ENCODE results near the gene SPATA31E1.

The SPATA31E1 gene

GRCh38 chr9:87862536-87863268, 20.0 kb upstream of the SPATA31E1 start:
- TF ChIP-seq CTCF (IDR thresholded peaks at IDR 0.05; ENCODE audit: insufficient read depth, low read depth, low read length, missing control alignments) = no peak
- peak; percentile 83 for DNase-seq (ENCODE audit: low read depth)

DNA sequence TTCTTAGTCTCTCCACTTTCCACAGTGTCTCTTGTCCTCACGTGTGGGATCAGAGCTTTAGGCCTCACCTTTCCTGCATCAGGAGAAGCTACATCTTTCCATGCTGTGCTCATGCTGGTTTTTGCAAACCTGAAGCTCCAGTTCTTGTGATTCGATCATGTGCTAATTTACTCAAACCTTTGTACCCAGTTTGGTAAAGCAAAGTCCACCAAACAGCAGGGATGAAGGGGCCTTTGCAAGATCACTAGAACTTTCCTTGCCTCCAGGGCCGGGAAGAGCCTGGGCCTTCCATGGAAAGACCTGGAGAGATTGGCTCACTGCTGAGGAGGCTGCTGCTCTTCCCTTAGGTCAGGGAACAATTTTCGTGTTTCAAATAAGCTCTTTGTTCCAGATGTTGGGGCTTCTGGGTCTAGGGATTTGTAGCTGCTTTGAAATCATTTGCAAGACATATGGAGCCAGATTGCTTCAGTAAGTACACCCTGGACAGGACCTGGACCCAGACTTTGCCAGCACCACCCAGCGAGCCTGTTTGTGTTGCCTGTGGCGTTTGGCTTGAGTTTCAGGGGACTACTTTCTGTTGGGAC, 18.7 kb upstream of the SPATA31E1 start:
- no peak overlapping the region for H3K4me3 ChIP-seq (ENCODE audit: low read length)
- no peak for TF ChIP-seq CTCF (IDR thresholded peaks at IDR 0.05; ENCODE audit: insufficient read depth, low read depth, low read length, missing control alignments)
- no peak for DNase-seq (ENCODE audit: low read depth)

More at GRCh38 chr9:87862536-87863268, 20.0 kb upstream of the SPATA31E1 start:
- no peak overlapping the region for H3K4me3 ChIP-seq (ENCODE audit: low read length)

DNA sequence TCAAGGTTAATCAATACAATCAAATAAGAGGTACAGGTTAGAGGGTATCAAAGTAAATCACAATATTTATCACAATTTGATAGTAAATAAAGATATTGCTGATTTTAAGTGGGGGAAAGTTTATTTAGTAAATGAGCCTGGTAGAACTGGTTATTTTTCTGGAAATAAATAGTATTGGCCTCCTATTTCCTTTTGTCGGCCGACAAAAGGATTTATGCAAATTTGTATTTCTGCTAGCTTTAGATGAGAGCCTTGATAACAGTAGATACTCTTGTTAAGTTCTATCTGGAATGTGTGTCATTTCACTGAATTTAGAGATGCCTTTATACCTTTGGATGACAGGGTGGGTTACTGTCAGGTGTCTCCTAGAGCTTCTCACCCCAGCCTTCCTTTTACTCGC, 17.8 kb upstream of the SPATA31E1 start:
- no peak for TF ChIP-seq CTCF (IDR thresholded peaks at IDR 0.05; ENCODE audit: insufficient read depth, low read depth, low read length, missing control alignments)
- no peak for DNase-seq (ENCODE audit: low read depth)

GRCh38 chr9:87865626-87866025, 17.1 kb upstream of the SPATA31E1 start:
- H3K4me3 ChIP-seq (ENCODE audit: low read length) = no peak overlapping the region
- no peak for TF ChIP-seq CTCF (IDR thresholded peaks at IDR 0.05; ENCODE audit: insufficient read depth, low read depth, low read length, missing control alignments)
- no peak for DNase-seq (ENCODE audit: low read depth)

More for the DNA sequence above, 17.8 kb upstream of the SPATA31E1 start:
- H3K4me3 ChIP-seq (ENCODE audit: low read length) = no peak overlapping the region

DNA sequence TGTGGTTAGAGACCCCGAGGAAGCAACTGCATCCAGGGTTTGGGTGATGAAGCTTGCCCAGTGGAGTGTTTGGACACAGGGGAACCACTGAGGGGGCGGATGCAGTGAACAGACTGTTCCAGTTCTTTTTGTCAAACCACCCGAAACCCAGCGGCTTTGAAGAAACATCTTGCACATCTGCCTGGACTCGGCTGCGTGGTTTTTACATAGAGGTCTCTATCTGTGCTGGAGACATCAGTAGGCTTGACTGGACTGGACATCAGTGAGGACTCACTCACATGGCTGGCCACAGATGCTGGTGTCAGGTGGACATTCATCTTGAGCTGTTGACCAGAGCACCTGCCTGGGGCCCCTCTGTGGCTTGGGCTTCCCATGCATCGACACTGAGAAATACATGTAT, 15.3 kb upstream of the SPATA31E1 start:
- TF ChIP-seq CTCF (IDR thresholded peaks at IDR 0.05; ENCODE audit: insufficient read depth, low read depth, low read length, missing control alignments) = no peak
- H3K4me3 ChIP-seq (ENCODE audit: low read length) = no peak overlapping the region
- no peak for DNase-seq (ENCODE audit: low read depth)

DNA sequence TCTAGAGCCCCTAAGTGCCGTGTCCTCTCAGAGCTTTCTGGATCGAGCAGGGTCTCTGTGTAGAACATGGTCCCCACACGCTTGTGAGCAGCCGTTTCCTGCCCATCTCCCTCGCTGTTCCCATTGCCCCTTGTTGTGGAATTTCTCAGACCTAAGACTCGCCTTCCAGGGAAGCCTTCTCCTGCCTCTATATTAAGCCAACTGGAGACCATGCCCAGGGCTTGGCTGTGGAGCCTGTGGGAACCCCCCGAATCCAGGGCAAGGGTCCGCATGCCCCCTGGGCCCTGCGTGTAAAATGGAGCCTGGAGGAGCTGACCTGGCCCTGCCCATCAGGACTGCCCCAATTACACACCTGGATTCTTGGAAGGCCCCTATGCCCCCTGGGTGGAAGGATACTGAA, 14.5 kb upstream of the SPATA31E1 start:
- no peak for TF ChIP-seq CTCF (IDR thresholded peaks at IDR 0.05; ENCODE audit: insufficient read depth, low read depth, low read length, missing control alignments)
- no peak overlapping the region for H3K4me3 ChIP-seq (ENCODE audit: low read length)
- no peak for DNase-seq (ENCODE audit: low read depth)

DNA sequence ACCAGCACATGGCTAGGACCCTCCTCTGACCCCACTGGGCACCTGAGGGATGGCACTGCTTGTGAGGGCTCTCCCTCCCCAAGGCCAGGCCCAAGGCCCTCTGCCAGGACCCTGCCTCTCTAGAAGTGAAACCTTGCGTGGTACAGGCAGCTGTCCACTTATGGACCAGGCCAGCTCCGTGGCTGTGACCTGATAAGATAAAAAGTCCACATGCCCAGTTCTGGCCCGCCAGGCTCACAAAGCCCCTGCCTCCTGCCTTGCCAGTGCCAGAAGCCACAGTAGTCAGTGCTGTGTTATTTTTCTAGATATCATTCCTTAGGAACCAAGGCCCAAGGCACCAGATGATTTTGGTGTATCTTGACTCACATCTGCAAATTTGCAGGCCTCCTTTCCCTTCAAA, 14.0 kb upstream of the SPATA31E1 start:
- TF ChIP-seq CTCF (IDR thresholded peaks at IDR 0.05; ENCODE audit: insufficient read depth, low read depth, low read length, missing control alignments) = no peak
- DNase-seq (ENCODE audit: low read depth) = no peak
- no peak overlapping the region for H3K4me3 ChIP-seq (ENCODE audit: low read length)

Data from epithelial cell of esophagus (primary cell).